K562 (cell line): ENCODE results near the gene RRAS. TPM values are rescaled to one million over a fixed set of nuclear protein-coding genes. Genes with fewer than 3 reads are reported as not detected.

Experiments
- ADNP ChIP-seq: fragments of 200-800 bp; sonication (Bioruptor generic); IDR thresholded peaks from 2 replicates; pipeline ENCODE4 v1.6.1; 2016; ENCODE audit warnings: missing genetic modification characterization, missing compliant biosample characterization
- BACH1 ChIP-seq: fragments of 200-800 bp; sonication (Bioruptor generic); IDR thresholded peaks from 2 replicates; pipeline ENCODE4 v1.6.1; 2016; ENCODE audit warnings: missing genetic modification characterization, missing compliant biosample characterization
- CTBP1 ChIP-seq: fragments of 450-650 bp; IDR thresholded peaks from 2 replicates; pipeline ENCODE4 v1.6.1; 2016; ENCODE audit warnings: borderline replicate concordance
- FOSL1 ChIP-seq: fragments of 200-800 bp; sonication (Bioruptor generic); conservative IDR thresholded peaks from 2 replicates; pipeline ENCODE4 v1.6.1; 2016; ENCODE audit warnings: missing genetic modification characterization, missing compliant biosample characterization
- FOXA1 ChIP-seq: fragments of 450-650 bp; IDR thresholded peaks from 2 replicates; pipeline ENCODE4 v1.6.1; 2016; ENCODE audit warnings: mild to moderate bottlenecking, borderline replicate concordance
- MED1 ChIP-seq: sonication (generic); formaldehyde crosslinking; IDR thresholded peaks from 2 replicates; pipeline ENCODE4 v1.8.1; 2023; ENCODE audit warnings: missing genetic modification reagents, borderline replicate concordance
- POLR2AphosphoS2 ChIP-seq: IDR thresholded peaks from 2 replicates; pipeline ENCODE4 v1.6.1; 2012; ENCODE audit warnings: low read length, improper control_type of control experiment
- PPARD ChIP-seq: fragments of 250-450 bp; sonication (Bioruptor Pico); IDR thresholded peaks from 2 replicates; pipeline ENCODE4 v1.8.0; 2022; ENCODE audit warnings: inconsistent platforms, mild to moderate bottlenecking, moderate library complexity
- ZC3H8 ChIP-seq: fragments of 450-650 bp; IDR thresholded peaks from 2 replicates; pipeline ENCODE4 v1.6.1; 2017
- ZNF436 ChIP-seq: fragments of 250-450, 450-650 bp; sonication (Bioruptor Pico); formaldehyde crosslinking; IDR thresholded peaks from 2 replicates; pipeline ENCODE4 v1.7.0; 2020; ENCODE audit warnings: mild to moderate bottlenecking
- polyA plus RNA-seq, 8 experiments: library from polyadenylated mRNA; depleted of rRNA in 4 of 8; stranded (reverse) in 5 of 8; unstranded in 3 of 8; fragments of >200 nt; fragmentation: Nextera tagmentation in 2 of 8; fragmentation: Illumina TruSeq in 1 of 8; extraction: Ambion mirVana in 2 of 8; extraction: Trizol in 1 of 8; gene quantifications; 2 replicates each; pipeline versions ENCODE4 v1.2.1 to v1.2.3, GENCODE V29; 2011 to 2014; ENCODE audit warnings: inconsistent platforms in 1 of 8, missing spikeins in 1 of 8
- total RNA-seq, 7 experiments: library from RNA; depleted of rRNA in 6 of 7; stranded (reverse); fragments of >200 nt in 6 of 7; fragmentation: Illumina TruSeq in 2 of 7; extraction: Trizol in 2 of 7; gene quantifications; 2 replicates each; pipeline versions ENCODE4 v1.2.1 to v1.2.3, GENCODE V29; 2011 to 2021; ENCODE audit warnings: low replicate concordance in 1 of 7
- TF ChIP-seq, protein P1 (sequence below): fragments of 200-800 bp; sonication (Bioruptor generic); IDR thresholded peaks from 2 replicates; pipeline ENCODE4 v1.6.1; 2017; ENCODE audit warnings: missing genetic modification characterization, missing compliant biosample characterization
- TF ChIP-seq, protein P2 (sequence below): sonication (generic); formaldehyde crosslinking; IDR thresholded peaks from 2 replicates; pipeline ENCODE4 v1.8.0; 2022; ENCODE audit warnings: mild to moderate bottlenecking, missing genetic modification reagents
- TF ChIP-seq, protein P3 (sequence below): fragments of 250-450 bp; sonication (Bioruptor Pico); IDR thresholded peaks from 2 replicates; pipeline ENCODE4 v1.9.0; 2021; ENCODE audit warnings: mild to moderate bottlenecking, inconsistent platforms
- TF ChIP-seq, protein P4 (sequence below), 2 experiments: fragments of 450-650 bp; IDR thresholded peaks; 2 replicates each; pipeline ENCODE4 v1.6.1; 2016; ENCODE audit warnings: mild to moderate bottlenecking in 2 of 2, borderline replicate concordance in 1 of 2, low read depth in 1 of 2, moderate library complexity in 1 of 2

The RRAS gene
- total and polyA plus RNA-seq, 9 of the 15 experiments (the other 6 are each of a cell fraction or from before 2014, with no cell fraction given): 0.70 to 17.3 (median 8.2) TPM

DNA sequence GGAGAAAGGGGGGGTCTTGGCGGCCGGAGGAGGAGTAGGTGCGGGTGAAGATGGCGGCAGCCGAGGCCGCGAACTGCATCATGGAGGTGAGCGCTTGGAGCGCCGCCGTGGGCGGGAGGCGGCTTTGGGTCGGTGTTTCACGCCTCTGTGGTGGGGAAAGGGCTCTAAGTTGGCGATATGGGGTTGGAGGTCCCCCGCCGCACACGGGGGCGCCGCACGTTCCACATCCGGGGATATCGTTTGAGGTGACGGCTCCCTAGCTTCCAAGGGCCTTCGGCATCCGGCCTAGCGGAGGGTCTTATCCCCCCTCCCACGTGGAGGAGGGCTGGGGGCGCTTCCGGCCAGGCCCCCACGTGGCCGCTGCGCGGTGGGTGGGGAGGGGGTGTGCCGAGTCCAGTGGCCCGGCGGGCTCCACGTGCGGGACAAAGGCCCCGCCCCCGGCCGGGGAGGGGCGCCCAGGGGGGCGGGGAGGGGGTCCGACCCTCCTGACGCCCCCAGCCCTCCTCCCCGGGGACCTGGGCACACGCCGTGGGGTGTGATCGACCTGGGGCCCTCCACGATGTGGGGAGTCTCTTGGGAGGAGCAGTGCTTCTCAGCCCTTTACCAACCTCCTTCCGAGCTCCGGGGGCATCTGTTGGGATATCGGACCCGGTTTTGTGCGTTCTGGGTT lies 37.4 kb upstream of the RRAS start, which contains the start of gene PRMT1 (continued):
- TF ChIP-seq BACH1 (tag) (no peak), ZNF436 (peak; percentile 59; the same call in 1 of the 2 replicates), PPARD (no peak), MED1 (CRISPR knock-in tag) (no peak), ZC3H8 (no peak), ADNP (tag) (no peak), CTBP1 (0 out of 2 replicates have a peak, but pooled peaks have one; percentile 17), POLR2AphosphoS2 (no peak), FOSL1 (tag) (no peak), FOXA1 (no peak)
- TF ChIP-seq, protein P1, sequence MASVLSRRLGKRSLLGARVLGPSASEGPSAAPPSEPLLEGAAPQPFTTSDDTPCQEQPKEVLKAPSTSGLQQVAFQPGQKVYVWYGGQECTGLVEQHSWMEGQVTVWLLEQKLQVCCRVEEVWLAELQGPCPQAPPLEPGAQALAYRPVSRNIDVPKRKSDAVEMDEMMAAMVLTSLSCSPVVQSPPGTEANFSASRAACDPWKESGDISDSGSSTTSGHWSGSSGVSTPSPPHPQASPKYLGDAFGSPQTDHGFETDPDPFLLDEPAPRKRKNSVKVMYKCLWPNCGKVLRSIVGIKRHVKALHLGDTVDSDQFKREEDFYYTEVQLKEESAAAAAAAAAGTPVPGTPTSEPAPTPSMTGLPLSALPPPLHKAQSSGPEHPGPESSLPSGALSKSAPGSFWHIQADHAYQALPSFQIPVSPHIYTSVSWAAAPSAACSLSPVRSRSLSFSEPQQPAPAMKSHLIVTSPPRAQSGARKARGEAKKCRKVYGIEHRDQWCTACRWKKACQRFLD (CRISPR knock-in tag): no peak
- TF ChIP-seq, protein P2, sequence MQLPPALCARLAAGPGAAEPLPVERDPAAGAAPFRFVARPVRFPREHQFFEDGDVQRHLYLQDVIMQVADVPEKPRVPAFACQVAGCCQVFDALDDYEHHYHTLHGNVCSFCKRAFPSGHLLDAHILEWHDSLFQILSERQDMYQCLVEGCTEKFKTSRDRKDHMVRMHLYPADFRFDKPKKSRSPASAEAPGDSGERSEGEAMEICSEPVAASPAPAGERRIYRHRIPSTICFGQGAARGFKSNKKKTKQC: no peak
- TF ChIP-seq, protein P3, sequence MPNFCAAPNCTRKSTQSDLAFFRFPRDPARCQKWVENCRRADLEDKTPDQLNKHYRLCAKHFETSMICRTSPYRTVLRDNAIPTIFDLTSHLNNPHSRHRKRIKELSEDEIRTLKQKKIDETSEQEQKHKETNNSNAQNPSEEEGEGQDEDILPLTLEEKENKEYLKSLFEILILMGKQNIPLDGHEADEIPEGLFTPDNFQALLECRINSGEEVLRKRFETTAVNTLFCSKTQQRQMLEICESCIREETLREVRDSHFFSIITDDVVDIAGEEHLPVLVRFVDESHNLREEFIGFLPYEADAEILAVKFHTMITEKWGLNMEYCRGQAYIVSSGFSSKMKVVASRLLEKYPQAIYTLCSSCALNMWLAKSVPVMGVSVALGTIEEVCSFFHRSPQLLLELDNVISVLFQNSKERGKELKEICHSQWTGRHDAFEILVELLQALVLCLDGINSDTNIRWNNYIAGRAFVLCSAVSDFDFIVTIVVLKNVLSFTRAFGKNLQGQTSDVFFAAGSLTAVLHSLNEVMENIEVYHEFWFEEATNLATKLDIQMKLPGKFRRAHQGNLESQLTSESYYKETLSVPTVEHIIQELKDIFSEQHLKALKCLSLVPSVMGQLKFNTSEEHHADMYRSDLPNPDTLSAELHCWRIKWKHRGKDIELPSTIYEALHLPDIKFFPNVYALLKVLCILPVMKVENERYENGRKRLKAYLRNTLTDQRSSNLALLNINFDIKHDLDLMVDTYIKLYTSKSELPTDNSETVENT (CRISPR knock-in tag): peak; percentile 91
- TF ChIP-seq, protein P4, sequence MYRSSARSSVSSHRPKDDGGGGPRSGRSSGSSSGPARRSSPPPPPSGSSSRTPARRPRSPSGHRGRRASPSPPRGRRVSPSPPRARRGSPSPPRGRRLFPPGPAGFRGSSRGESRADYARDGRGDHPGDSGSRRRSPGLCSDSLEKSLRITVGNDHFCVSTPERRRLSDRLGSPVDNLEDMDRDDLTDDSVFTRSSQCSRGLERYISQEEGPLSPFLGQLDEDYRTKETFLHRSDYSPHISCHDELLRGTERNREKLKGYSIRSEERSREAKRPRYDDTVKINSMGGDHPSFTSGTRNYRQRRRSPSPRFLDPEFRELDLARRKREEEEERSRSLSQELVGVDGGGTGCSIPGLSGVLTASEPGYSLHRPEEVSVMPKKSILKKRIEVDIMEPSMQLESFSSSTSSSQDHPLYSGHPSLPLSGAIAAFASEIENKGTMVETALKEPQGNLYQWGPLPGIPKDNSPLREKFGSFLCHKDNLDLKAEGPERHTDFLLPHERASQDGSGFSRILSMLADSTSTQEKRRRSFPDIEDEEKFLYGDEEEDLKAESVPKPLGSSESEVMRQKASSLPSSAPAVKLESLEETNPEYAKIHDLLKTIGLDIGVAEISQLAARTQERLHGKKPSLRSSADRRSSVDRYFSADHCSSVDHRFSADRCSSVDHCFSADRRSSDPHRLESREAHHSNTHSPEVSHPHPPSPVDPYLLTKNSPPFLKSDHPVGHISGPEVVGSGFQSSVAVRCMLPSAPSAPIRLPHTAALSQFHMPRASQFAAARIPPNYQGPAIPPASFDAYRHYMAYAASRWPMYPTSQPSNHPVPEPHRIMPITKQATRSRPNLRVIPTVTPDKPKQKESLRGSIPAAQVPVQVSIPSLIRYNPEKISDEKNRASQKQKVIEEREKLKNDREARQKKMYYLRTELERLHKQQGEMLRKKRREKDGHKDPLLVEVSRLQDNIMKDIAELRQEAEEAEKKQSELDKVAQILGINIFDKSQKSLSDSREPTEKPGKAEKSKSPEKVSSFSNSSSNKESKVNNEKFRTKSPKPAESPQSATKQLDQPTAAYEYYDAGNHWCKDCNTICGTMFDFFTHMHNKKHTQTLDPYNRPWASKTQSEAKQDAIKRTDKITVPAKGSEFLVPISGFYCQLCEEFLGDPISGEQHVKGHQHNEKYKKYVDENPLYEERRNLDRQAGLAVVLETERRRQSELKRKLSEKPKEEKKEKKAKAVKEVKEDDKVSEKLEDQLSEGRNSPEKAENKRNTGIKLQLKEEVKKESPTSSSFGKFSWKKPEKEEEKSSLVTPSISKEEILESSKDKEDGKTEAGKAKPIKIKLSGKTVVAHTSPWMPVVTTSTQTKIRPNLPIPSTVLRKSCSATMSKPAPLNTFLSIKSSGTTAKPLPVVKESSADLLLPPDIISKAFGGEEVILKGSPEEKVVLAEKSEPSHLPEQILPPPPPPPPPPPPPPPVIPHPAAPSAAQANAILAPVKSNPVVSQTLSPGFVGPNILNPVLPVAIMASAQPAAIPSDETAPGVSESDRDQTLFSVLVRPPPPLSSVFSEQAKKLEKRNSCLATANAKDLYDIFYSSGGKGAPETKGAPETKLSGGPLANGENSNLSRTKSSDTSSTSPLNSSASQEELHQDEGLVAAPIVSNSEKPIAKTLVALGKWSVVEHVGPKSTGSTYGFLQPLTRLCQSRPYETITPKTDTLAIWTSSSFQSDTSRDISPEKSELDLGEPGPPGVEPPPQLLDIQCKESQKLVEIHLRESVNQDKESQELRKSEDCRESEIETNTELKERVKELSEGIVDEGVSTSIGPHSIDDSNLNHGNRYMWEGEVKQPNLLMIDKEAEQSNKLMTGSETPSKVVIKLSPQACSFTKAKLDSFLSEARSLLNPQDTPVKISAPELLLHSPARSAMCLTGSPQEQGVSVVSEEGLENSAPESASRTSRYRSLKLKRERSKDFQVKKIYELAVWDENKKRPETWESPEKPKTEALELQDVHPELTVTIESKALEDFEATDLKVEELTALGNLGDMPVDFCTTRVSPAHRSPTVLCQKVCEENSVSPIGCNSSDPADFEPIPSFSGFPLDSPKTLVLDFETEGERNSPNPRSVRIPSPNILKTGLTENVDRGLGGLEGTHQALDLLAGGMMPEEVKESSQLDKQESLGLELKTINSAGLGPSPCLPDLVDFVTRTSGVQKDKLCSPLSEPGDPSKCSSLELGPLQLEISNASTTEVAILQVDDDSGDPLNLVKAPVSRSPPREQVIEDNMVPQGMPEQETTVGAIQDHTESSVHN (IDR thresholded peaks at IDR 0.05; ENCODE audit: borderline replicate concordance in 1 of 2, low read depth in 1 of 2): no peak
